A673 (cell line): ENCODE data around the gene TRPT1. TPM values are rescaled to one million over a fixed set of nuclear protein-coding genes. Genes with fewer than 3 reads are reported as not detected.

Experiments
- Bru-seq: library from RNA; stranded (reverse); fragments of 400-500 nt; gene quantifications from one replicate; lab custom pipeline; 2021; lab: Mats Ljungman, UMichigan
- BruChase-seq, 2 experiments: library from RNA; stranded (reverse); fragments of 400-500 nt; gene quantifications; one replicate each; lab custom pipeline; 2021; lab: Mats Ljungman, UMichigan
- BruUV-seq: library from RNA; stranded (reverse); fragments of 400-500 nt; replicated peaks from 2 replicates; lab custom pipeline; 2021; lab: Mats Ljungman, UMichigan
- CTCF ChIA-PET: fragments of 300-600 bp; sonication (Branson Sonifier 250); formaldehyde crosslinking; loops from one replicate; lab custom pipeline; 2022; ENCODE audit warnings: antibody characterized with exemption; lab: Charles Lee
- POLR2A ChIA-PET: fragments of 300-600 bp; sonication (Branson Sonifier 250); formaldehyde crosslinking; loops from one replicate; lab custom pipeline; 2022; ENCODE audit warnings: antibody characterized with exemption; ENCODE audit not compliant: low non-redundant PET; lab: Charles Lee
- DNase-seq: peaks from one replicate; pipeline ENCODE4 v3.0.0-alpha.2; 2015; ENCODE audit warnings: low spot score
- H3K27ac ChIP-seq: fragments of 200-600 bp; sonication (generic); 2 replicates; pipeline ENCODE4 v1.5.1; 2016; ENCODE audit warnings: mixed run types, low read depth, mild to moderate bottlenecking, mixed read lengths, antibody characterized with exemption, low read length; ENCODE audit not compliant: poor library complexity, severe bottlenecking
- H3K27me3 ChIP-seq: fragments of 200-600 bp; sonication (generic); replicated peaks from 2 replicates; pipeline ENCODE4 v1.6.1; 2017; ENCODE audit warnings: mixed run types, low read depth, mild to moderate bottlenecking, mixed read lengths, antibody characterized with exemption, low read length; ENCODE audit not compliant: insufficient read depth, poor library complexity
- H3K36me3 ChIP-seq: fragments of 200-600 bp; sonication (generic); 2 replicates; pipeline ENCODE4 v1.6.1; 2016; ENCODE audit warnings: mixed run types, mild to moderate bottlenecking, mixed read lengths, antibody characterized with exemption, low read length; ENCODE audit not compliant: insufficient read depth, poor library complexity, severe bottlenecking
- H3K4me1 ChIP-seq: fragments of 200-600 bp; sonication (generic); 2 replicates; pipeline ENCODE4 v1.6.1; 2017; ENCODE audit warnings: mixed run types, mild to moderate bottlenecking, mixed read lengths, antibody characterized with exemption, low read length; ENCODE audit not compliant: insufficient read depth, poor library complexity, severe bottlenecking
- H3K4me3 ChIP-seq: fragments of 200-600 bp; sonication (generic); 2 replicates; pipeline ENCODE4 v1.5.1; 2016; ENCODE audit warnings: low read depth, mixed run types, mild to moderate bottlenecking, mixed read lengths, low read length; ENCODE audit not compliant: poor library complexity, severe bottlenecking
- H3K9me3 ChIP-seq: fragments of 200-600 bp; sonication (generic); 2 replicates; pipeline ENCODE4 v1.6.1; 2016; ENCODE audit warnings: mixed run types, low read depth, mild to moderate bottlenecking, mixed read lengths, antibody characterized with exemption, low read length; ENCODE audit not compliant: poor library complexity, severe bottlenecking
- CTCF ChIP-seq: fragments of 300-800, 200-600 bp; sonication (generic); conservative IDR thresholded peaks from 2 replicates; pipeline ENCODE4 v1.5.1; 2017; ENCODE audit warnings: low read depth, mild to moderate bottlenecking, antibody characterized with exemption, low read length, moderate library complexity, mixed read lengths
- EZH2 ChIP-seq: fragments of 200-600 bp; sonication (generic); IDR thresholded peaks from 2 replicates; pipeline ENCODE4 v1.6.1; 2017; ENCODE audit warnings: borderline replicate concordance, low read depth, mild to moderate bottlenecking, mixed read lengths, antibody characterized with exemption, low read length; ENCODE audit not compliant: poor library complexity, severe bottlenecking
- intact Hi-C: fragments of 100-400 bp; cut with micrococcal nuclease; formaldehyde crosslinking; loops from one replicate; pipeline ENCODE4 v1.10.0; 2022; ENCODE audit not compliant: unreplicated experiment
- long read RNA-seq: library from polyadenylated mRNA; stranded (forward); transcript quantifications from one replicate; pipeline ENCODE4 v2.0.0, GENCODE V29; 2022
- total RNA-seq: library from RNA; stranded (reverse); gene quantifications from 2 replicates; pipeline ENCODE4 v1.2.3, GENCODE V29; 2021

The TRPT1 gene
- 43.6 and 59.6 TPM in 2 replicates for total RNA-seq
- Bru-seq, nascent RNA = percentile 52 among the genes with signal in this experiment
- percentile 56 among the genes with signal in this experiment for BruChase-seq, experiment 1, labeled RNA remaining after a 2-hour chase
- percentile 60 among the genes with signal in this experiment for BruChase-seq, experiment 2, labeled RNA remaining after a 6-hour chase
- long read RNA-seq, transcript TRPT1-203 (7 exons, 865 nt) = minor isoform, 13 of 83 reads
- long read RNA-seq, transcript TRPT1-201 (8 exons, 962 nt) = major isoform, 19 of 83 reads
- long read RNA-seq, partial matches to known transcripts = 8 of 83 reads
- long read RNA-seq, other reads (novel, unspliced or antisense) = 42 of 83 reads

- intact Hi-C loops = no loop called here
- BruUV-seq = TSS peak; percentile 56
- peaks cover 22% of the 10 kb centered on the region for H3K4me1 ChIP-seq
Observed at GRCh38 chr11:64225608-64226506, at the start of gene TRPT1, which contains the start of gene NUDT22. Gene TRPT1, minus strand, starts transcription at chr11:64226186. Its CDS starts 326 bp downstream, at chr11:64225860. Gene NUDT22, plus strand, starts transcription at chr11:64226274. Its CDS starts 379 bp downstream, at chr11:64226653.

GRCh38 chr11:64275031-64275800 is 49.2 kb upstream of the TRPT1 start:
- H3K36me3 ChIP-seq = peaks cover 10% of the 10 kb centered on the region
- peaks cover 6% of the 10 kb centered on the region for H3K4me1 ChIP-seq
- H3K27ac ChIP-seq = peak overlapping the region; percentile 40
- ChIA-PET CTCF (interaction anchor here (0.7 kb wide), 1 partner anchor 23 kb away, joined by 10 read pairs; no protein-coding TSS in a partner anchor), POLR2A (no interaction called here)
- no TSS peak for BruUV-seq
- intact Hi-C loops = no loop called here
- H3K9me3 ChIP-seq = no peaks in the 10 kb centered on the region
- TF ChIP-seq CTCF = no peak
- TF ChIP-seq EZH2 = no peak
- H3K4me3 ChIP-seq = no peak overlapping the region
- no peak for DNase-seq
- no peaks in the 10 kb centered on the region for H3K27me3 ChIP-seq

More at GRCh38 chr11:64225608-64226506, at the start of gene TRPT1, which contains the start of gene NUDT22:
- no peaks in the 10 kb centered on the region for H3K27me3 ChIP-seq
- H3K4me3 ChIP-seq = peak within 1 kb of the TSS; percentile 87
- CTCF ChIA-PET = interaction anchor here (0.9 to 1.4 kb wide), 2 partner anchors 20 to 75 kb away, joined by 3 read pairs; partner anchors contain the start of gene FERMT3
- TF ChIP-seq EZH2 = no peak
- peak; percentile 41; the same call in 1 of the 2 replicates for TF ChIP-seq CTCF
- peak; percentile 96 for DNase-seq
- POLR2A ChIA-PET = interaction anchor here (0.6 to 0.7 kb wide), 2 partner anchors 15 to 106 kb away, joined by 3 to 7 read pairs; no protein-coding TSS in a partner anchor
- H3K9me3 ChIP-seq = no peaks in the 10 kb centered on the region
- peak within 1 kb of the TSS; percentile 87 for H3K27ac ChIP-seq
- peaks cover 20% of the 10 kb centered on the region for H3K36me3 ChIP-seq
